ENCODE measurements around the gene LNPEP. TPM values are rescaled to one million over a fixed set of nuclear protein-coding genes. Genes with fewer than 3 reads are reported as not detected.

Gene LNPEP
- polyA plus RNA-seq (2013, experiment 1 of 2) = 2.2 TPM
- 2.7 TPM for polyA plus RNA-seq (2013, experiment 2 of 2)

GRCh38 chr5:96935559-96936430 is at the start of gene LNPEP:
LNPEP (plus strand) TSS chr5:96936080; CDS start chr5:96936156, 76 bp downstream.
- no peak within 1 kb of the TSS for H2BK120ac ChIP-seq (ENCODE audit: low read depth, low read length)
- peak within 1 kb of the TSS; percentile 94 for H2BK5ac ChIP-seq (ENCODE audit: low read length)
- H3K79me1 ChIP-seq (ENCODE audit: low read depth, low read length) = peaks cover 4% of the 10 kb centered on the region
- H3K9ac ChIP-seq (ENCODE audit: low read depth, low read length, poor library complexity) = peak within 1 kb of the TSS; percentile 92
- peak within 1 kb of the TSS; percentile 86 to 91 for H3K4me3 ChIP-seq (ENCODE audit: low read length in 2 of 2)
- DNase-seq (ENCODE audit: low spot score) = peak; percentile 96
- H3K4ac ChIP-seq (ENCODE audit: low read length) = no peak within 1 kb of the TSS
- peak within 1 kb of the TSS; percentile 98 for H3K23ac ChIP-seq (ENCODE audit: low read depth, low read length, poor library complexity)
- H3K9me3 ChIP-seq (replicated peaks in 1 of 2; ENCODE audit: control insufficient read depth in 2 of 2, insufficient read depth in 1 of 2, low read depth in 1 of 2, low read length in 2 of 2) = peaks cover 0 to 6% of the 10 kb centered on the region in 2 donors
- peak within 1 kb of the TSS; percentile 87 for H3K27ac ChIP-seq (replicated peaks; ENCODE audit: low read length)
- H2AK5ac ChIP-seq (ENCODE audit: low read depth, low read length) = no peak within 1 kb of the TSS
- H2BK12ac ChIP-seq (ENCODE audit: low read length) = peak within 1 kb of the TSS; percentile 97
- H4K91ac ChIP-seq (ENCODE audit: low read depth, low read length, poor library complexity) = no peak within 1 kb of the TSS
- whole genome bisulfite sequencing, 2 donors (ENCODE audit: extremely low coverage in 2 of 2, insufficient read length in 2 of 2, insufficient replicate concordance in 1 of 2) = no CpG with 5 or more reads among the region's 79 CpGs
- peak within 1 kb of the TSS; percentile 97 for H2AFZ ChIP-seq (ENCODE audit: low read length)
- H4K8ac ChIP-seq (ENCODE audit: low read depth, low read length) = no peak within 1 kb of the TSS
- H3K27me3 ChIP-seq (ENCODE audit: control insufficient read depth in 3 of 3, insufficient read depth in 3 of 3, low read depth in 1 of 3, low read length in 3 of 3) = peaks cover 0 to 7% (median 0%) of the 10 kb centered on the region in 3 experiments
- H2BK15ac ChIP-seq (ENCODE audit: low read length) = peak within 1 kb of the TSS; percentile 51
- no peak within 1 kb of the TSS for H3K14ac ChIP-seq (ENCODE audit: low read length)
- H3K4me1 ChIP-seq (ENCODE audit: control insufficient read depth in 2 of 2, insufficient read depth in 1 of 2, low read depth in 1 of 2, low read length in 2 of 2) = peaks cover 6 to 7% of the 10 kb centered on the region in 2 donors
- H3K36me3 ChIP-seq (replicated peaks in 1 of 2; ENCODE audit: control insufficient read depth in 2 of 2, insufficient read depth in 2 of 2, low read length in 2 of 2) = no peaks in the 10 kb centered on the region
- H3K18ac ChIP-seq (ENCODE audit: low read length) = peak within 1 kb of the TSS; percentile 99
- peak within 1 kb of the TSS; percentile 91 for H3K4me2 ChIP-seq (ENCODE audit: insufficient read depth, low read length, poor library complexity, severe bottlenecking)

- no peaks in the 10 kb centered on the region for H3K27me3 ChIP-seq (ENCODE audit: control insufficient read depth in 3 of 3, insufficient read depth in 3 of 3, low read depth in 1 of 3, low read length in 3 of 3)
- no peaks in the 10 kb centered on the region for H3K36me3 ChIP-seq (replicated peaks in 1 of 2; ENCODE audit: control insufficient read depth in 2 of 2, insufficient read depth in 2 of 2, low read length in 2 of 2)
- H3K18ac ChIP-seq (ENCODE audit: low read length) = no peak overlapping the region
- H4K8ac ChIP-seq (ENCODE audit: low read depth, low read length) = no peak overlapping the region
- H2BK120ac ChIP-seq (ENCODE audit: low read depth, low read length) = no peak overlapping the region
- H2BK12ac ChIP-seq (ENCODE audit: low read length) = no peak overlapping the region
- H3K9ac ChIP-seq (ENCODE audit: low read depth, low read length, poor library complexity) = no peak overlapping the region
- H3K4ac ChIP-seq (ENCODE audit: low read length) = no peak overlapping the region
- H3K4me3 ChIP-seq (ENCODE audit: low read length in 2 of 2) = no peak overlapping the region
- no peak overlapping the region for H2AK5ac ChIP-seq (ENCODE audit: low read depth, low read length)
- H3K27ac ChIP-seq (replicated peaks; ENCODE audit: low read length) = no peak overlapping the region
- H2AFZ ChIP-seq (ENCODE audit: low read length) = no peak overlapping the region
- no peak overlapping the region for H3K14ac ChIP-seq (ENCODE audit: low read length)
- H3K4me1 ChIP-seq (ENCODE audit: control insufficient read depth in 2 of 2, insufficient read depth in 1 of 2, low read depth in 1 of 2, low read length in 2 of 2) = no peaks in the 10 kb centered on the region
- DNase-seq (ENCODE audit: low spot score) = no peak
- no peaks in the 10 kb centered on the region for H3K79me1 ChIP-seq (ENCODE audit: low read depth, low read length)
- WGBS, 2 donors (ENCODE audit: extremely low coverage in 2 of 2, insufficient read length in 2 of 2, insufficient replicate concordance in 1 of 2) = no CpG with 5 or more reads among the region's 4 CpGs
- H3K4me2 ChIP-seq (ENCODE audit: insufficient read depth, low read length, poor library complexity, severe bottlenecking) = no peak overlapping the region
- no peak overlapping the region for H4K91ac ChIP-seq (ENCODE audit: low read depth, low read length, poor library complexity)
- no peak overlapping the region for H2BK5ac ChIP-seq (ENCODE audit: low read length)
- no peak overlapping the region for H2BK15ac ChIP-seq (ENCODE audit: low read length)
- H3K9me3 ChIP-seq (replicated peaks in 1 of 2; ENCODE audit: control insufficient read depth in 2 of 2, insufficient read depth in 1 of 2, low read depth in 1 of 2, low read length in 2 of 2) = no peaks in the 10 kb centered on the region
- H3K23ac ChIP-seq (ENCODE audit: low read depth, low read length, poor library complexity) = no peak overlapping the region
Measured at GRCh38 chr5:96893342-96893741, 42.5 kb upstream of the LNPEP start.

- Histone ChIP-seq H3K36me3 (replicated peaks in 1 of 2; ENCODE audit: control insufficient read depth in 2 of 2, insufficient read depth in 2 of 2, low read length in 2 of 2) (no peaks in the 10 kb centered on the region), H4K91ac (ENCODE audit: low read depth, low read length, poor library complexity) (no peak overlapping the region), H3K4me2 (ENCODE audit: insufficient read depth, low read length, poor library complexity, severe bottlenecking) (no peak overlapping the region), H3K4me1 (ENCODE audit: control insufficient read depth in 2 of 2, insufficient read depth in 1 of 2, low read depth in 1 of 2, low read length in 2 of 2) (no peaks in the 10 kb centered on the region), H2AFZ (ENCODE audit: low read length) (no peak overlapping the region), H2BK12ac (ENCODE audit: low read length) (no peak overlapping the region), H4K8ac (ENCODE audit: low read depth, low read length) (no peak overlapping the region), H2BK15ac (ENCODE audit: low read length) (no peak overlapping the region), H3K4me3 (ENCODE audit: low read length in 2 of 2) (no peak overlapping the region), H3K18ac (ENCODE audit: low read length) (no peak overlapping the region), H2BK120ac (ENCODE audit: low read depth, low read length) (no peak overlapping the region), H3K9me3 (replicated peaks in 1 of 2; ENCODE audit: control insufficient read depth in 2 of 2, insufficient read depth in 1 of 2, low read depth in 1 of 2, low read length in 2 of 2) (no peaks in the 10 kb centered on the region), H3K4ac (ENCODE audit: low read length) (no peak overlapping the region), H2BK5ac (ENCODE audit: low read length) (no peak overlapping the region), H3K14ac (ENCODE audit: low read length) (no peak overlapping the region), H3K9ac (ENCODE audit: low read depth, low read length, poor library complexity) (no peak overlapping the region), H3K79me1 (ENCODE audit: low read depth, low read length) (no peaks in the 10 kb centered on the region), H2AK5ac (ENCODE audit: low read depth, low read length) (no peak overlapping the region), H3K23ac (ENCODE audit: low read depth, low read length, poor library complexity) (no peak overlapping the region), H3K27me3 (ENCODE audit: control insufficient read depth in 3 of 3, insufficient read depth in 3 of 3, low read depth in 1 of 3, low read length in 3 of 3) (no peaks in the 10 kb centered on the region), H3K27ac (replicated peaks; ENCODE audit: low read length) (no peak overlapping the region)
- no peak for DNase-seq (ENCODE audit: low spot score)
- 100% methylated on average over 1 of the region's 4 CpGs; no CpG with 5 or more reads in 1 of the 2 donors for WGBS, 2 donors (ENCODE audit: extremely low coverage in 2 of 2, insufficient read length in 2 of 2, insufficient replicate concordance in 1 of 2)
Measured at GRCh38 chr5:96896276-96896675, 39.6 kb upstream of the LNPEP start.

- H3K9ac ChIP-seq (ENCODE audit: low read depth, low read length, poor library complexity) = no peak overlapping the region
- H3K18ac ChIP-seq (ENCODE audit: low read length) = no peak overlapping the region
- no peak overlapping the region for H3K14ac ChIP-seq (ENCODE audit: low read length)
- H2BK120ac ChIP-seq (ENCODE audit: low read depth, low read length) = no peak overlapping the region
- no peak overlapping the region for H2BK12ac ChIP-seq (ENCODE audit: low read length)
- H2BK15ac ChIP-seq (ENCODE audit: low read length) = no peak overlapping the region
- no peak overlapping the region for H2BK5ac ChIP-seq (ENCODE audit: low read length)
- no peak overlapping the region for H4K91ac ChIP-seq (ENCODE audit: low read depth, low read length, poor library complexity)
- no CpG with 5 or more reads among the region's 3 CpGs for WGBS, 2 donors (ENCODE audit: extremely low coverage in 2 of 2, insufficient read length in 2 of 2, insufficient replicate concordance in 1 of 2)
- H3K79me1 ChIP-seq (ENCODE audit: low read depth, low read length) = no peaks in the 10 kb centered on the region
- no peak overlapping the region for H2AFZ ChIP-seq (ENCODE audit: low read length)
- no peak for DNase-seq (ENCODE audit: low spot score)
- H3K4me1 ChIP-seq (ENCODE audit: control insufficient read depth in 2 of 2, insufficient read depth in 1 of 2, low read depth in 1 of 2, low read length in 2 of 2) = no peaks in the 10 kb centered on the region
- no peak overlapping the region for H3K27ac ChIP-seq (replicated peaks; ENCODE audit: low read length)
- H4K8ac ChIP-seq (ENCODE audit: low read depth, low read length) = no peak overlapping the region
- H3K36me3 ChIP-seq (replicated peaks in 1 of 2; ENCODE audit: control insufficient read depth in 2 of 2, insufficient read depth in 2 of 2, low read length in 2 of 2) = no peaks in the 10 kb centered on the region
- H3K4ac ChIP-seq (ENCODE audit: low read length) = no peak overlapping the region
- no peak overlapping the region for H3K23ac ChIP-seq (ENCODE audit: low read depth, low read length, poor library complexity)
- no peaks in the 10 kb centered on the region for H3K27me3 ChIP-seq (ENCODE audit: control insufficient read depth in 3 of 3, insufficient read depth in 3 of 3, low read depth in 1 of 3, low read length in 3 of 3)
- H3K4me3 ChIP-seq (ENCODE audit: low read length in 2 of 2) = no peak overlapping the region
- no peak overlapping the region for H3K4me2 ChIP-seq (ENCODE audit: insufficient read depth, low read length, poor library complexity, severe bottlenecking)
- H2AK5ac ChIP-seq (ENCODE audit: low read depth, low read length) = no peak overlapping the region
- H3K9me3 ChIP-seq (replicated peaks in 1 of 2; ENCODE audit: control insufficient read depth in 2 of 2, insufficient read depth in 1 of 2, low read depth in 1 of 2, low read length in 2 of 2) = no peaks in the 10 kb centered on the region
Measured at GRCh38 chr5:96896806-96897205, 39.1 kb upstream of the LNPEP start.

Data from neuronal stem cell (in vitro differentiated cells).